Left hindlimb (tissue), 1 donor: Measurements from ENCODE around the gene DYNLT3.

Experiments used
- DNase-seq: peaks from one replicate; pipeline ENCODE4 v3.0.0-alpha.2; 2018

DYNLT3 gene

DNA sequence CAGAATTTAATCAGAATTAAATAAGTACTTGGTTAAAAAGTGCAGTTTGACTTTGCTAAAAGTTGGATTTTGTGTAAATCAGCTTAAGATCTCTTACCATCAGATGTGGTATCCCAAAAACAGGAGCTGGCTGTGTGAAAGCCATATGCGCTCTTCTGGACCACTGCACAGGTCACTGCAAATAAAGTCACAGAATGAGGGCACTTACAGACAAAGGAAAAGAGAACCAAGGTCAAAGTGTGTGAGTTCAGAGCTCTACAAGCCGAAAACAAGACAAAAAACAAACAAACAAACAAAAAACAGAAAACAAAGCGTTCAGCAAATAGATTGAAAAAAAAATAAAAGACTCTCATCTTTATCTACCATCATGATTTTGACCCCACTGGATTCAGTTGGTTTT is 6.4 kb downstream of the DYNLT3 start:
- DNase-seq, result no peak

DNA sequence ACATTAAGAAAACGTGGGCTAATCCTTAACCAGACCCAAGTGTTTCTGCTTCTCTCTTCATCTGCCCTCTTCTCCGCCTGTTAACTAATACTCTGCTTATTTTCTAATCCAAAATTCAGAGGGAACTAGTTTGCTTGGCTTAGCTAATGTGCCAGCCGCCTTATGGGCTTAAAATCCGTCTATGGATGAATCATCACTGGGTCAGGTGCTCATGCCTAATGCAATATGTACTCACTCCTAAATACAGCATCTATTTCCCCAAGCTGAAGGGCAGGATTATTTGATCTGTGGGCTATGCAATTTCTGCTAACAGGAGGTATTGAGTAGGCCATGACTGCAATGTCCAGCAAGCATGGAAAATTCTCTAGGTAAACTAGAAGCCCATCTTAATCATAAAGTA is 12.4 kb downstream of the DYNLT3 start:
- DNase-seq, result no peak

DNA sequence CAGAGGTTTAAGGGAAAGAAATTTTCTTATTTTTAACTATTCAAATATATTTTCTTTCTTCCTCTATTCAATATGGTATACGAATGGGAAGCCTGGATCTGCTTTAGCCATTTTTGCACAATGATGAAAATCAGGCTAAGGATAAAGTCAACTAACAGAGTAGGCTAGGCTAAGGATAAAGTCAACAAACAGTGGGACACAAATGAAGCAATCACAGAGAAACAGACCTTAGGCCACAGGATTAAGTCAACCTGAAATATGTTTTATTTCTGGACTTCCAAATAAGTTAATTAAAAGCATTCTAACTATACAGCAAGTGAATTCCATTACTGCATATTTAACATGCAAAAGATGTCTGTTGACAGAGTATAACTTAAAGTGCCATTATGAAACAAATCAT is 17.0 kb downstream of the DYNLT3 start:
- no peak for DNase-seq

DNA sequence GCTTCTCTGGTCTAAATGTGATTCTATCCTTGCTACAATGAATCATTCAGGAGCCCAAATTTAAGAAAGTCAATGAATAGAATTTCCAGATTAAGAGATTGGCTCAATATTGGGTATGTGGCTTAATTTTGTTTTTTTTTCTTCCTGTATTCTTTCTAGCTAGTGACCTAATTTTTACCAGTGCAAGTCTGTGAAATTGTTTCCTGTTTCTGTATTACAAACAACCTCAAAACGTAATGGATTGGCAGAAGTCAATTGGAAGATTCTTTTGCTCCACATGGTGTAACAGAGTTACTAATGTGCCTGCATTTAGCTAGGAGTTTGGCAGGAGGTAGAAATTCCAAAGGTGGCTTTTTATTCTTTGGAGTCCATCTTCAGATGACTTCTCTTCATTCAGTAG is 17.6 kb downstream of the DYNLT3 start:
- no peak for DNase-seq

DNA sequence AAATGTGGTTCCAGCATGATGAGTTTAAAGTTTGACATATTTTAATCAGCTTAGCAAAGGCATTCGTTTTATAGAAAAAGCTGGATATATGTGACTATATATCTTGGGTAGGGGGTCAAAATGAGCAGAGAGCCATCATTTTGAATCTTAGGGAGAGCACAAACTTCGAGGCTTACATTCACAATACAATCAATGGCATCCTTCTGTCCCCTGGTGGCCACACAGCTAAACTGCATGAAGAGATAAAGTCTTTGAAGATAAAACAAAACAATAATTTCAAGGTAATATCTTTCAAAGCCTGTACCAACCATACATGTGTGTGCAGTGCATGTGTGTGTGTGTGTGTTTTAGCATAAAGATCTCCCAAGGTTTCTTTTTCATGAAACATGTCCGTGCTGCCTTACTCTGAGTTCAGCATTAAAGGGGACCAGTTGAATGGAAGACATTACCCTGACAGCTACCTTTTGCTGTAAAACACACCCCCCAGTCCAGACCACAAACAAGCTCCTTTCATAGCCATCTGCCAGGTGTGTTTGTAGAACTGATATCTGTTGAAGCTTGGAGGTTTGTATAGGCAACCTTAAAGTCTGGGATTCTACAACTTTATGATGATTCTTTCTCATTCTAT is 22.0 kb downstream of the DYNLT3 start:
- no peak for DNase-seq

DNA sequence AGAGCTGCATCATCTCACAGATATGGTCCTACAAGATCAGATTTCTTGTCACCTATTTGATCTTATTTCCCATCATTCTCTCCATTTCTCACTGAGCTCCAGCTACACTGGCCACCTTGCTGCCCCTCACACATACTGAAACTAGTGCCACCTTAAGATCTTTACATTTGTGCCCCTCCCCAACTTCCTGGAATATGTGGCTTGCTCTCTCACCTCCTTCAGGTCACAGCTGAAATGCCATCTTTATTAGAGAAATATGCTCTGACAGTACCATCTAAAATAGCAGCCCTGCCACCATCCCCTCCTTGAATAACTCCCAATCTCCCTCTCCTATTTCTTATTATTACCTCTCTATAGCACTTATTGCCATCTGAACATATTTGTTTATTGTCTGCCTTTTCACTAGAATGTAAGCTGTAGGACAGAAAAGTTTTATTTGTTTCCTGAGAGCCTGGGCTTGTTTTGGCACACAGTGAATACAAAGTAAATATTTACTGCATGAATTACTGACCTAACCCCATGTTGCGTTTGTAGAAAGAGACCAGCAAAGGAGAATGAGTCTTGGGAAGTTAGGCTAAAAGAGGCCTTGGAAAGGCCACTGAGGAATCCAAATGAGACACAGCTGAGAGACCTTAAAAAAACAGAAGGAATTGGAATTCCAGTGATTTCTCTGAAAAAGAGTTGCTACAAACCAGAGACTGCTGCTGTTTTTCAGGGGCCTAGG is 22.7 kb downstream of the DYNLT3 start:
- no peak for DNase-seq

DNA sequence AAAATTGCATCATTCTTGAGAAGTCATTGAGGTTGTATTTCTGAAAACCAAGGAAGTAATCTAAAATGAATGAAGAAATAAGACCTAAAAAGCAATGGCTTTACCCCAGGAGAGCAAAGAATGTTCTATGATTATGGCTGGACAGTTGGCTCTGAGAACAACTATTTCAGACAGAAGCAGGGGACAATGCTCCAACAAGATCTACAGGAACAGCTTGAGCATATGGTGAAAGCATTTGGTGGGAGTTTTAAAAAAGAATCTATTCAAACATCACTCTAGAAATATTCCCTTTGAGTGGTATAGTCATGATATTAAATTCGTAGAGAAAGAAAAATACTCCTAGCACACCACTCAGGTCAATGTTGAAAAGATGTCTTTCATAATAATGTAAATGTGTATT is 26.7 kb downstream of the DYNLT3 start:
- no peak for DNase-seq

DNA sequence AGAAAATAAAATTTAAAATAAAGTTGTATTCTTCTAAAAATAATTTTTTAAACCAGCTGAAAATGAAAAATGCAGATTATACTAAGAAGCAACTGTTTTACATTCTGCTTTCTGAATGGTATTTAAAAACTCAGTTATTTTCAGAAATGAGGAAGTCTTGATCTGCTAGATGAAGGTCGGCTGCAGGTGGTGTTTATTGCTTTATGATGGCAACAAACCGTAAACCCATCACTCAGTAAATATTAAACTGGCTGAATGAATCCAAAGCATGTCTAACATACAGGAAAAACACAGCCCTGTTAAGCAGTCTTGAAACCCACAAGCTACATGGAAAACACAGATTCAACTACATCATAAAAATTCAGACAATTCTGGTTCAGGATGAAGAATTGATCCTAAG is 29.3 kb downstream of the DYNLT3 start:
- no peak for DNase-seq

DNA sequence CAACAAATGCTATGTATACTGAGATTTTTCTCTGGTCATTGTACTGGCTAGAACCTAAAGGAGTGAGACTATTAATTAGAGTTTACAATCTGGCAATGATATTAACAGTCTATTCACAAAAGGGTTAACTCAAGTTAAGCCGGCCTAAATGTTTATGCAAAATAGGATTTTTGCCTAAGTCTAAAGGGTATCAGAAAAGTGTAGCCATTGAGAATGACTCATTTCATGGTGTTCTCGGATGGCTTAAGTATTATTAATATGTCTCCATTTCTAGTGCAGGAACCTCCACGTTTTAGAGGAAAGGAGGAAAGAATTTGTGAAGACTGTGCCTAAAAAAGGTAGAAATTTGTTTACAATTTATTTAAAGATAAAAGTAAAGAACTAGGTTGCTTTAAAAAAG is 29.8 kb downstream of the DYNLT3 start:
- no peak for DNase-seq

DNA sequence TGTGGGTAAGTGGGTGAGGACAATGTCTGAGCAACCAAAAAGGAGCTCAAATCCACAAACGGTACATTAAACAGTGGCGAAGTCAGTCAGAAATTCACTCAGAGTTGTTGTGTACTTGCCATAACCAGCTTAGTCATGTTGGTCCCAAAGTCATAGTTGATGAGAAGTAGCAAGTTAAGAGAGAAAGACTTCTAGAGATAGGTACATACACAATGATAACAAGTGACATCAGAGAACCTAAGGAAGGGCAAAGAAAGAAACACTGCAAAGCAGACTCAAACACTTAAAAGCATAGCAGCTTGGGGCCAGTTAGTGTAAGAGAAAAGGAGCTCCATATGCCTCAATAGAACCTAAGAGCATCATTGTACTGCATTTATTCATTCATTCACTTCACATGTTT is 30.2 kb downstream of the DYNLT3 start:
- DNase-seq, result no peak

DNA sequence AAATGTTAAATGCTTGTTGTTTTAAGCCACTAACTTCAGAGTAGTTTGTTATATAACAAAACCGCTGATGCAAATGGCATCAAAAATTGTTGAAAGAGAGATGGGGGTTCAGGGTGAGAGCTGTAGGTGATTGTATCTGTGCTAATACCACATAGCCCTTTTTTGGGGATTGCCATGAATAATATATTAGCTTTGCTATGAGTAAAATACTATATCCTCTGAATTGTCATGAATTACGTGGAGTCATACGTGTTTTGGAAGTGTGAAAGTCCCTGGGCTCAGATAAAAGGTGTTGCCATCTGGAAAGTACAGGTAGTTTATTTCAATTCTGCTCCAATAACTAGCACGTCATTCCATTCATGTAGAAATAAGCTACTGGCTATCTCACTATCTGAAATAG is 30.6 kb downstream of the DYNLT3 start:
- DNase-seq, result no peak

DNA sequence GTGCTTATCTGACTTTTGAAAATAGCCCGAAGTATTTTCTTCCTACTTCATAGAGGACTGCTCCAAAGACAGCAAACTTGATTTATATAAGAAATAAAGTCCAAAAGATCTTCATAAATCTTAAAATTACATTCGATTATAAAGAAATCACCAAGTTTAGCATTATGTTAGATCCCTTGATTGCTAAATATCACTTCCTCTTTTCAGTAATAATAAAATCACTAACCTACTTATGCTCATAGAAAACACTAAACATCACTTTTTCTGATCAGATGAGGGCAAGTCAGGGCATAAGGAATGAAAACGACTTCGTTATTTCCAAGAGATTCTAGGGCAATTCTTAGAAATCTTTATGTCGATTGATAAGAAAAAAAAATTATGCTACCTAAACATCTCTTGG is 32.0 kb downstream of the DYNLT3 start:
- no peak for DNase-seq

DNA sequence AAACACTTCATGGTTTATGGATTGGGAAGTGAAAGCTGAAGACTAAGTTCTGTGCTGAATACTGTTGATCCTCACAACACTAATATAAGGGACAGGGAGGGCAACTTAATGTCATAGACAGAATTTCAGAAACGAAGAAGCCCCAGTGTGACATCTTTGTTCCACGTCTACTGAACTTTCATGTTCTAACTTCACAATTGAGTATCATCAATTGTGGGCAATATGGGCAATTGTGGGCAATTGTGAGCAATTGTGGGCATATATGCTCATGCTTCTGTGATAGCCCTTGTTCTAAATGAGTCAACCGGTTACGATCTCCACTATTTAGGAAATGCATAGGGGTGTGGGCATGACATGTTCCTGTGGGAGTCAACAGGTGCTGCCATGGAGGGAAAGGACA is 33.8 kb downstream of the DYNLT3 start:
- DNase-seq, result no peak

DNA sequence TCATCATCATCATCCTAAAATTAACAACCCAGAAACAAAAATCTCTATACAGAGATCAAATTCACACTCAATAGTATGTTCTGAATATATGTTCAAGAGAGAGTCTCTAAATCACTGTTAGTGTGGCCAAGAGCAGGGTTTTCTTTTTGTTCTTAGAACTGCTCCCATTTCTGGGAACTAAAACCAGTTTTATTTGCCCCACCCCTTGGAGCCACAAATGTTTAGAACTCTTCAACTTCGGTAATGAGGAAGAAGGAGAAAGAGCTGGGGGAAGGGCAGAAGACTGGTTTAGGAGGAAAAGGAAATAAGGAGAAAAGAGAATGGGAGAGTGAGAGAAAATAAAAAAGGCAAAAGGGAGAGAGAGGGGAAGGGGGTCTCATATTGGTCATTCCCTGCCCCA is 35.3 kb downstream of the DYNLT3 start:
- no peak for DNase-seq

DNA sequence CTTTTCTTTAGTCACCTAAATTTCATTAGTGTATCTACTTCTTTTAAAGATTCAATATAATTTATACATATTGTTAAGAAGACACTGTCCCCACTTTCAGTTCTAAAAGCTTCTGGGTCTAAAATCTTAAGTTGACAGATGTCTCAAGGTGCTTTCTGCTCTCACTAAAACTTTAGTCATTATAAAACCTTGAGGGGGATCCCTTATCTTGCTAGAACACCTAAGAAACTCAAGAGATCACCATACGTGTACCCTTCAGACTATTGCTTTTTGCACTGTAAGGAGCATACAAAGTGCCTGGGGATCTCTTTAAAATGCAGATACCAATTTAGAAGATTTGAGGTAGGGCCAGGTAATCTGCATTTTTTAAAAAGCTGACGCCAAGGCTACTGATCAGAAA is 37.4 kb downstream of the DYNLT3 start:
- DNase-seq, result no peak

DNA sequence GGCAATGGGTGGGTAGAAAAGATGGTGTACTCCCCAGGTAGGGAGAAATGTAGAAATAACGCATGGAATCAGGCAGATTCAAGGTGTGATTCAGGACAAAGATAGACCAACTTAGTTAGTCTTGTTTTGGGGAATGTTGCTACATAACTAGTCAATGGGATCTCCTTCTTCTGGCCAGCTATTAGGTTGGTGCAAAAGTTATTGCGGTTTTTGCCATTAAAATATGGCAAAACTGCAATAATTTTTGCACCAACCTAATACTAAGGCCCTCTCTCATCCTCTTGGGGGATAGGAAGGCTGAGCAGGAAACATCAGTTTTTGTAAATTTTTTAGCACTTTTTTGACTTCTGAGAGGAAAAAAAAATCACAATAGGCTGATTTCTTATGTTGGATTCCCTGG is 44.3 kb downstream of the DYNLT3 start:
- no peak for DNase-seq

DNA sequence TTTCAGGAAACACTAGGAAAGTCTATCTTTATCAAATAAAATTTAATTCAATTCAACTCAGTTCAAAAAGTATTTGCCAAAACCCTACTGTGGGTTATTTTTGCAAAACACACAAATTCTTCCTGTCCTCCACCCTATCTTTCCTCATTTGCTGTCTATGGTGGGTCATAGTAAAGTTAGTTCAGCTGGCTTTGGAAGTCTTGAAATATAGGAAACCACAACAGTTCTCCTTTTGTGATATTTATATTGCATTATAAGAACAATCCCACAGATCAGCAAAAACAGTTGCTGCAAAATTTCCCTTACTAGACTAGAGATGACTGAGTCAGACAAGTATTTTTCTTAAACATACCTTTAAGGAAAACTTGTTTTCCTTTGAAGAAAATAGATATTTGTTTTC is 45.3 kb downstream of the DYNLT3 start:
- no peak for DNase-seq

DNA sequence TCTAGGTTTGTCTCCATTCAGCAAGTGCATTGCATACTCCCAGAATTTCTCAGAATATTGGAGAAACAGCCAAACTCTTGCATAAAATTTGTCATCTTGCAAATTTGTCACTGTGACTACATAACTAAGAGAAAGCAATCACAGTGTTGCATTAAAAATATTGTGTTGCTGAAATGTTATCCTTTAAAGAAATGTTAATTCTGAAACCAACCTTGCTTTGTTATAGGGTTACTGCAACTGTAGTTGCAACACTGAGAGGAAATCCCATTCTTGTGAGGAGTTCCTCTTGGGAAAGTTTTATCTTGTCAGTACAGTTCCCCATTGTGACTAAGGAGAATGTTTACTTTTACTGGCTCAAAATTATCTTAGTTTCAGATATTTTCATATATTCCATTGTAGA is 46.7 kb downstream of the DYNLT3 start:
- DNase-seq, result no peak

DNA sequence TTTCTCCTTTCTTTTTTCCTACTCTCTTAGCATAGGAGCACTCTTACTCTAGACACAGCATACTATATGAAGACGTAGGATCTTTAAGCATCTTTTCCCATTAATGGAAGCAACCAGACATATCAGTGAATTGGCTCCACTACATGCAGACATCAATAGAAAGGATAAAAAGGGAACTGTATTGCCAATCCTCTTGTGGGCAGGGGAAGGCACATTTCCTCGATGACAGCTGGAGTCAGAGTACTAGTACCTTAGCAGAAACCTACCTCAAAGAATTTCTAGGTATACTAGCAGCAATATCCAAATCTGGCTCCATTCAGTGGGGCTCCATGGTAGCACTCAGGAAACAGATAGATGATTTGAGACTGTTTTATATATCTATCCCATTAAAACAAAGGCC is 47.4 kb downstream of the DYNLT3 start:
- DNase-seq, result no peak

DNA sequence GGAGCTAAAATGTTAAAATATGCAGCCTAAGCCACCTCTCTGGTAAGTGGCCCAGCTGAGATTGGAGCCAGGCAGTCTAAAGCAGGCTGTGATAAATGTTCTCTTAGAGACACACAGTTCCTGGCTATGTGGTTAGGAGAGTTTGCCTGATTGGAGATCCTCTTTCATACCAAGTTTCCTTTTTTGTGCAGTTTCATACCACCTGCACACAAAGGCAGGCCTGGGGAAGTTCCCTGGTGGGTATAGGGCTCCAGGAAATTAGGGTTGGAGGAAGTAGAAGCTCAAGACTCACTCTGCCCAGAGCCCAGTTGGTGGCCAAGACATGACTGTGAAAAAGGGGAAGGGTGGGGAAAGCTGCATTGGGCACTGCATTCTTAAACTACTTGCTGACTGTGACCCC is 50.6 kb downstream of the DYNLT3 start:
- no peak for DNase-seq

DNA sequence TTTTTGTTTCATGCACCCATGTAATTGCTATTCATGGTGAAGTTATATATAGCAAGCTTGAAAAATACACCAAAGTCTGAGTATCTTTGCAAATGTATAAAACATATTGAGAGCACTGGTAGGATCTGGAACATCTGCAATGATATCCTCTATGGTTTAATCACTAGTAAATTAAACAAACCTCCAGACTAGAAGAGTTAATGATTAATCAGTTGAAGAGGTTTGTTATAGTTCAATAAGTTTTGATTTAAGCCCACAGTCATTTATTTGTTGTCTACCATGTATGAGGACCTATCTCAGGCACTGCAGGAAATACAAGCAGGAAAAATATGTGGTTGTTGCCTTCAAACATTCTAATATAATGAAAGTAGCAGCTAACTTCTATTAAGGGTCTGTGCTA is 51.1 kb downstream of the DYNLT3 start:
- no peak for DNase-seq
